Glutamatergic neuron (in vitro differentiated cells): Measurements from ENCODE around the gene KIF1C. TPM values are rescaled to one million over a fixed set of nuclear protein-coding genes. Genes with fewer than 3 reads are reported as not detected.

Source experiments
- DNase-seq: peaks from one replicate; pipeline ENCODE4 v3.0.0; 2022
- H3K27ac Mint-ChIP-seq: one replicate; pipeline ENCODE4 v1.8.0; 2020; ENCODE audit warnings: mild to moderate bottlenecking, mixed read lengths, inconsistent platforms; ENCODE audit not compliant: unreplicated experiment
- H3K27me3 Mint-ChIP-seq: one replicate; pipeline ENCODE4 v1.8.0; 2020; ENCODE audit warnings: mild to moderate bottlenecking, moderate library complexity, mixed read lengths, inconsistent platforms; ENCODE audit not compliant: unreplicated experiment
- H3K36me3 Mint-ChIP-seq: one replicate; pipeline ENCODE4 v1.8.0; 2020; ENCODE audit warnings: mild to moderate bottlenecking, mixed read lengths, inconsistent platforms; ENCODE audit not compliant: unreplicated experiment
- H3K4me1 Mint-ChIP-seq: one replicate; pipeline ENCODE4 v1.8.0; 2020; ENCODE audit warnings: mild to moderate bottlenecking, low read depth, mixed read lengths, inconsistent platforms; ENCODE audit not compliant: unreplicated experiment
- H3K4me3 Mint-ChIP-seq: one replicate; pipeline ENCODE4 v1.8.0; 2020; ENCODE audit warnings: mild to moderate bottlenecking, mixed read lengths, inconsistent platforms; ENCODE audit not compliant: unreplicated experiment
- H3K9me3 Mint-ChIP-seq: one replicate; pipeline ENCODE4 v1.8.0; 2020; ENCODE audit warnings: mild to moderate bottlenecking, moderate library complexity, mixed read lengths, inconsistent platforms; ENCODE audit not compliant: unreplicated experiment
- total RNA-seq: library from RNA; stranded (reverse); fragmentation: NEBNext Ultra II Directional; extraction: Animal tissue kit (Norgen Biotek cat#: 25700); gene quantifications from one replicate; pipeline ENCODE4 v1.2.1, GENCODE V29; 2021; ENCODE audit not compliant: unreplicated experiment
- TF ChIP-seq, protein P1 (sequence below): fragments of 200-600 bp; sonication (generic); IDR thresholded peaks from one replicate; pipeline ENCODE4 v1.5.0; 2021; ENCODE audit not compliant: partially characterized antibody, unreplicated experiment

The KIF1C gene
- total RNA-seq, 1 donor from 2014 or later, result 5.6 TPM

DNA sequence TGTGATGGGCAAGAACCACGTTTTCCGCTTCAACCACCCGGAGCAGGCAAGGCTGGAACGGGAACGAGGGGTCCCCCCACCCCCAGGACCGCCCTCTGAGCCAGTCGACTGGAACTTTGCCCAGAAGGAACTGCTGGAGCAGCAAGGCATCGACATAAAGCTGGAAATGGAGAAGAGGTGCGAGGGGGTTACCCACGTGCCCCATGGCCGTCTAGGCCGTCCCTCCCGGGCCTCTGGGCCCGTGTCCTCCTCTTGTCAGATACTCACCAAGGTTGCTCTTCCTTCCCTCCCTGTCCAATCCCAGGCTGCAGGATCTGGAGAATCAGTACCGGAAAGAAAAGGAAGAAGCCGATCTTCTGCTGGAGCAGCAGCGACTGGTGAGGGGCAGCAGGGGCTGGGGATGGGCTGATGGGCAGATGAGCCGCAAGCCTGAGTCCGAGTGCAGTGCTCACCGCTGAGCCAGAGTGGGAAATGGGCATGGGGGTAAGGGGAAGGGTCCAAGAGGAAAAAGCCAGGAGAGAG, 22.8 kb downstream of the KIF1C start:
- H3K4me1 Mint-ChIP-seq, result no peaks in the 10 kb centered on the region
- no peak overlapping the region for H3K27ac Mint-ChIP-seq
- TF ChIP-seq, protein P1, sequence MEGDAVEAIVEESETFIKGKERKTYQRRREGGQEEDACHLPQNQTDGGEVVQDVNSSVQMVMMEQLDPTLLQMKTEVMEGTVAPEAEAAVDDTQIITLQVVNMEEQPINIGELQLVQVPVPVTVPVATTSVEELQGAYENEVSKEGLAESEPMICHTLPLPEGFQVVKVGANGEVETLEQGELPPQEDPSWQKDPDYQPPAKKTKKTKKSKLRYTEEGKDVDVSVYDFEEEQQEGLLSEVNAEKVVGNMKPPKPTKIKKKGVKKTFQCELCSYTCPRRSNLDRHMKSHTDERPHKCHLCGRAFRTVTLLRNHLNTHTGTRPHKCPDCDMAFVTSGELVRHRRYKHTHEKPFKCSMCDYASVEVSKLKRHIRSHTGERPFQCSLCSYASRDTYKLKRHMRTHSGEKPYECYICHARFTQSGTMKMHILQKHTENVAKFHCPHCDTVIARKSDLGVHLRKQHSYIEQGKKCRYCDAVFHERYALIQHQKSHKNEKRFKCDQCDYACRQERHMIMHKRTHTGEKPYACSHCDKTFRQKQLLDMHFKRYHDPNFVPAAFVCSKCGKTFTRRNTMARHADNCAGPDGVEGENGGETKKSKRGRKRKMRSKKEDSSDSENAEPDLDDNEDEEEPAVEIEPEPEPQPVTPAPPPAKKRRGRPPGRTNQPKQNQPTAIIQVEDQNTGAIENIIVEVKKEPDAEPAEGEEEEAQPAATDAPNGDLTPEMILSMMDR, result no peak
- no peak for DNase-seq
- peaks cover 2% of the 10 kb centered on the region for H3K9me3 Mint-ChIP-seq
- H3K4me3 Mint-ChIP-seq, result no peak overlapping the region
- H3K27me3 Mint-ChIP-seq, result peaks cover 3% of the 10 kb centered on the region
- peaks cover 3% of the 10 kb centered on the region for H3K36me3 Mint-ChIP-seq

DNA sequence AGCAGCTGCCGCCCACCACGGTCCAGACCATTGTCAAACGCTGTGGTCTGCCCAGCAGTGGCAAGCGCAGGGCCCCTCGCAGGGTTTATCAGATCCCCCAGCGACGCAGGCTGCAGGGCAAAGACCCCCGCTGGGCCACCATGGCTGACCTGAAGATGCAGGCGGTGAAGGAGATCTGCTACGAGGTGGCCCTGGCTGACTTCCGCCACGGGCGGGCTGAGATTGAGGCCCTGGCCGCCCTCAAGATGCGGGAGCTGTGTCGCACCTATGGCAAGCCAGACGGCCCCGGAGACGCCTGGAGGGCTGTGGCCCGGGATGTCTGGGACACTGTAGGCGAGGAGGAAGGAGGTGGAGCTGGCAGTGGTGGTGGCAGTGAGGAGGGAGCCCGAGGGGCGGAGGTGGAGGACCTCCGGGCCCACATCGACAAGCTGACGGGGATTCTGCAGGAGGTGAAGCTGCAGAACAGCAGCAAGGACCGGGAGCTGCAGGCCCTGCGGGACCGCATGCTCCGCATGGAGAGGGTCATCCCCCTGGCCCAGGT, 24.5 kb downstream of the KIF1C start:
- no peak for DNase-seq
- TF ChIP-seq, protein P1, result no peak
- H3K4me1 Mint-ChIP-seq, result no peaks in the 10 kb centered on the region
- H3K9me3 Mint-ChIP-seq, result peaks cover 2% of the 10 kb centered on the region
- peaks cover 3% of the 10 kb centered on the region for H3K27me3 Mint-ChIP-seq
- H3K4me3 Mint-ChIP-seq, result no peak overlapping the region
- peaks cover 3% of the 10 kb centered on the region for H3K36me3 Mint-ChIP-seq
- no peak overlapping the region for H3K27ac Mint-ChIP-seq

DNA sequence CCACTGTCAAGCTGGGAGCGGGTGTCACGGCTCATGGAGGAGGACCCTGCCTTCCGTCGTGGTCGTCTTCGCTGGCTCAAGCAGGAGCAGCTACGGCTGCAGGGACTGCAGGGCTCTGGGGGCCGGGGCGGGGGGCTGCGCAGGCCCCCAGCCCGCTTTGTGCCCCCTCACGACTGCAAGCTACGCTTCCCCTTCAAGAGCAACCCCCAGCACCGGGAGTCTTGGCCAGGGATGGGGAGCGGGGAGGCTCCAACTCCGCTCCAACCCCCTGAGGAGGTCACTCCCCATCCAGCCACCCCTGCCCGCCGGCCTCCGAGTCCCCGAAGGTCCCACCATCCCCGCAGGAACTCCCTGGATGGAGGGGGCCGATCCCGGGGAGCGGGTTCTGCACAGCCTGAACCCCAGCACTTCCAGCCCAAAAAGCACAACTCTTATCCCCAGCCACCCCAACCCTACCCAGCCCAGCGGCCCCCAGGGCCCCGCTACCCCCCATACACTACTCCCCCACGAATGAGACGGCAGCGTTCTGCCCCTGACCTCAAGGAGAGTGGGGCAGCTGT, 25.9 kb downstream of the KIF1C start:
- H3K9me3 Mint-ChIP-seq, result peaks cover 2% of the 10 kb centered on the region
- H3K36me3 Mint-ChIP-seq, result peaks cover 3% of the 10 kb centered on the region
- H3K4me3 Mint-ChIP-seq, result no peak overlapping the region
- H3K27ac Mint-ChIP-seq, result no peak overlapping the region
- no peak for DNase-seq
- H3K4me1 Mint-ChIP-seq, result no peaks in the 10 kb centered on the region
- TF ChIP-seq, protein P1, result no peak
- peaks cover 2% of the 10 kb centered on the region for H3K27me3 Mint-ChIP-seq

DNA sequence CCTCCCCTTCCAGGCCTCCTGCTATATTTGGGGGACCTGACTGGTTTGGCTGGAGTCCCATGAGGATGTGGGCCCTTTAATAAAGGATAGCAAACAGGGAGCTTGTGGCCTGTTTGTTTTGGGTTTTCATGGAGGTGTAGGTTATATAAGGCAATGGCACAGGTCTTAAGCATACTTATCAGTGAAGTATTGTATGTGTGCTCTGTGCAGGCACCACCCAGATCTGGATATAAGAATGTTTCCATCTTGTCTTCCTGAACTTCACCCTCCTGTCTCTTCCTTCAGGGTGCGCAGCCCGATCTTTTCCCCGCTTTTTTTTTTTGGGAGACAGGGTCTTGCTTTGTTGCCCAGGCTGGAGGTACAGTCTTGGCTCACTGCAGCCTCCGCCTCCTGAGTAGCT, 26.9 kb downstream of the KIF1C start:
- H3K4me3 Mint-ChIP-seq, result no peak overlapping the region
- TF ChIP-seq, protein P1, result no peak
- no peaks in the 10 kb centered on the region for H3K9me3 Mint-ChIP-seq
- H3K36me3 Mint-ChIP-seq, result peaks cover 3% of the 10 kb centered on the region
- H3K27ac Mint-ChIP-seq, result no peak overlapping the region
- DNase-seq, result no peak
- no peaks in the 10 kb centered on the region for H3K4me1 Mint-ChIP-seq
- H3K27me3 Mint-ChIP-seq, result peaks cover 1% of the 10 kb centered on the region

DNA sequence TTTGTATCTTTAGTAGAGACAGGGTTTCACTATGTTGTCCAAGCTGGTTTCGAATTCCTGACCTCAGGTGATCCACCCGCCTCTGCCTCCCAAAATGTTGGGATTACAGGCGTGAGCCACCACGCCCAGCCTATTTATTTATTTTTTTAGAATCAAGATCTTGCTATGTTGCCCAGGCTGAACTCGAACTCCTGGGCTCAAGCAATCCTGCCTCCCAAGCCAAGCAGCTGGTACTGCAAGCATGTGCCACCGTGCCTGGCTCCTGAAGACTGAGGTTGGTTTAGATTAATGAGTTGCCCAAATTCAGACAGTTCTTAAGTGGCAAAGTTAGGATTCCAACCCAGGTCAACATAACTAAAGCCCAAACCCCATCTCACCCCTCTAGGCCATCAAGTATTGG, 29.5 kb downstream of the KIF1C start:
- no peaks in the 10 kb centered on the region for H3K4me1 Mint-ChIP-seq
- peaks cover 1% of the 10 kb centered on the region for H3K27me3 Mint-ChIP-seq
- peaks cover 3% of the 10 kb centered on the region for H3K9me3 Mint-ChIP-seq
- H3K27ac Mint-ChIP-seq, result no peak overlapping the region
- no peaks in the 10 kb centered on the region for H3K36me3 Mint-ChIP-seq
- TF ChIP-seq, protein P1, result no peak
- no peak overlapping the region for H3K4me3 Mint-ChIP-seq
- DNase-seq, result no peak
